Neutrophil (primary cell): ENCODE results near the gene LCP1.

Experiments
- H3K27ac ChIP-seq: fragments of 200-600 bp; sonication (generic); 2 replicates; pipeline ENCODE4 v1.5.1; 2016; ENCODE audit warnings: mild to moderate bottlenecking, moderate library complexity
- H3K27me3 ChIP-seq: fragments of 200-600 bp; sonication (generic); 2 replicates; pipeline ENCODE4 v1.6.0; 2016; ENCODE audit warnings: mild to moderate bottlenecking
- H3K36me3 ChIP-seq: fragments of 200-600 bp; sonication (generic); 2 replicates; pipeline ENCODE4 v1.5.1; 2017
- H3K4me1 ChIP-seq, 2 experiments: fragments of 200-600 bp in 1 of 2; sonication (generic) in 1 of 2; 1 replicate in 1 of 2; 2 replicates in 1 of 2; pipeline versions ENCODE4 v1.5.1 to v1.6.1; 2013 to 2016; ENCODE audit warnings: low read depth in 1 of 2, low read length in 1 of 2, mild to moderate bottlenecking in 1 of 2, moderate library complexity in 1 of 2; ENCODE audit not compliant: control insufficient read depth in 1 of 2, insufficient read depth in 1 of 2
- H3K4me3 ChIP-seq, 2 experiments: fragments of 200-600 bp in 1 of 2; sonication (generic) in 1 of 2; 1 replicate in 1 of 2; 2 replicates in 1 of 2; pipeline ENCODE4 v1.5.1; 2013 to 2016; ENCODE audit warnings: low read depth in 1 of 2, low read length in 1 of 2, mild to moderate bottlenecking in 1 of 2, moderate library complexity in 1 of 2
- H3K9me3 ChIP-seq: fragments of 200-600 bp; sonication (generic); 2 replicates; pipeline ENCODE4 v1.5.1; 2016
- CTCF ChIP-seq: fragments of 200-600 bp; sonication (generic); IDR thresholded peaks from 2 replicates; pipeline ENCODE4 v1.5.1; 2016; ENCODE audit warnings: antibody characterized with exemption

The LCP1 gene

DNA sequence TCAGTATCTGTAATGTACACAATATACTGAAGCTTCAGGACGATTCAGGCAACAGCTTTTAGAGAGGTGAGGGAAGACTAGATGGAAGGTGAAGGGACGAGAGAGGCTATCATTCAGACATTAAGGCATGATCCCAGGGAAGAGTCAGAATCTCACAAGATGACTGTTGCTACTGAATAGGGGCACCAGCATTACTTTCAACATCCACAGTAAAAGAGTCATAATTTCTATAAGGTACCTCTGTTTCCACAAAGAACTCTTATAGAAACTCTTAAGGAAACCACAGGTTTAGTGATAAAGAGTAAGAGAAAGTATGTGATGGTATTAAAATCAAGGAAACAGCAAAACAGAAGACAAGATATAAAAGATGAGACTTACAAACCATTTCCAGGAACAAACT lies 23.0 kb downstream of the LCP1 start:
- H3K36me3 ChIP-seq, result peaks cover 86% of the 10 kb centered on the region
- TF ChIP-seq CTCF, result no peak
- H3K27ac ChIP-seq, result peak overlapping the region; percentile 71
- H3K9me3 ChIP-seq, result peaks cover 7% of the 10 kb centered on the region
- H3K4me1 ChIP-seq, result peaks cover 40 to 54% of the 10 kb centered on the region in 2 experiments
- no peaks in the 10 kb centered on the region for H3K27me3 ChIP-seq
- peak overlapping the region in 1 of 2 experiments; percentile 37 for H3K4me3 ChIP-seq

GRCh38 chr13:46158222-46158621 lies 23.8 kb downstream of the LCP1 start:
- peaks cover 34 to 47% of the 10 kb centered on the region in 2 experiments for H3K4me1 ChIP-seq
- H3K27ac ChIP-seq, result peak overlapping the region; percentile 71
- H3K9me3 ChIP-seq, result peaks cover 9% of the 10 kb centered on the region
- H3K27me3 ChIP-seq, result no peaks in the 10 kb centered on the region
- H3K36me3 ChIP-seq, result peaks cover 90% of the 10 kb centered on the region
- TF ChIP-seq CTCF, result no peak
- H3K4me3 ChIP-seq, result no peak overlapping the region

DNA sequence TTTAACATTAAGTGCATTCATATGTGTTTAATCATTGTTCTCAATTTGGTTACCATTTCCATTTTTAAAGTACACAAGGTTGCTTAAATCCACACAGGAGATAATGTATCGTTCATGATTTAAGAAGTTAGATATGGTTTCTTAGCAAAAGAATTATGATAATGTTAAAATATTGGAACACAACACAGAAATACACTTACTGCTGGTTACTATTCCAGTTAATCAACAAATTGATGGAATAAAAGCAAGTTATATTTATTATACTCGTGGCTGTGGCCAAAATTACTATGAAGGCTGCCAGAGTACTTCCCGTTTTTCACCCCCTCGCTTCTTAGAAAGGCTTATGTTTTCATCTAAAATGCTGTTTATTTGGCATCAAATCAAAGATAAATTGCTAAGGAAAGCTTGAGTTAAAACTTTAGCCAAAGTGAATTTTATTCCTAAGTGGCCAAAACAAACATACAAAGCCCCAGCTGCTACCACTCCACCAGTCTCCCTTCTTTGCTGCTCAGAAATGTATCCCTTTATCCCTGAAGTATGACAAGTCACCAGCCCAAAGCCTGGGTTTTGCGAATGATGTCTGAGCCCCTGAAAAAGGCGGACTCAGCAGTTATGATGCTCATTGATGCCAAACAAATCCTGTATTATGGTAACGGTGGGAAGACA lies 27.7 kb downstream of the LCP1 start:
- H3K27me3 ChIP-seq, result no peaks in the 10 kb centered on the region
- H3K36me3 ChIP-seq, result peaks cover 100% of the 10 kb centered on the region
- TF ChIP-seq CTCF, result no peak

DNA sequence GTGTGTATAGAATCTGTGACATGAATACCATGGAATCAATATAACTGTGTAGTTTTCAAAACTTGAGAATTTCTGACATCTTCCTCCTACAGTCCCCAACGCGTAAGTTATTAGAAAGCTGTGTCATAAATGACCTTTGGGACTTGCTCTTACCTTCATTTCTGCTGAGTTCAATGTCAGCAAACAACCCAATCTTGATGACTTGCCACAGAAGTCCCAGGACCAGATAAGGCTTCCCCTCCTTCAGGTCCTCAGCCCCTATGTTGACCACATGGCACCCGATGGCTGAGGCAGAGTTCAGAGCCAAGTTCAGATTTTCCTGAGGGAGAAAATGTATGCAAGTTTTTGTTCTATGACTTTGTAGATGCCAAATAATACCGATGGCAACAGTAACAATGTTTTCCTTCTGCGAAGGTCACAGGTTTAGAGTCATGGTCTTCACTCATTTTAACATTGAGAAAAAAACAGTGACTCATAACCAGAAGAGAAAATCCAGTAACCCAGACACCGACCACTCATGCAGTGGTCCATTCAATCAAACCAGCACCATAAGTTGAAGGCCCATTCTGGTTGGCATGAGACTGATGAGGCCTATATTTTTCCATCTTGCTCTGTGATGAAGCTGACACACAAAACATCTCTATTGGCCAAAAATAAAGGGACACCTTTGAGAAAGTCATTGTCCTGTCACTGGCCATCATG lies 29.2 kb downstream of the LCP1 start:
- H3K9me3 ChIP-seq, result peaks cover 18% of the 10 kb centered on the region
- no peaks in the 10 kb centered on the region for H3K27me3 ChIP-seq
- H3K4me3 ChIP-seq, result no peak overlapping the region
- H3K27ac ChIP-seq, result peak overlapping the region; percentile 21
- H3K4me1 ChIP-seq, result peaks cover 0 to 5% of the 10 kb centered on the region in 2 experiments
- TF ChIP-seq CTCF, result no peak
- H3K36me3 ChIP-seq, result peaks cover 100% of the 10 kb centered on the region

More for the DNA sequence above, 27.7 kb downstream of the LCP1 start:
- Histone ChIP-seq H3K4me1 (peaks cover 7 to 18% of the 10 kb centered on the region in 2 experiments), H3K4me3 (no peak overlapping the region), H3K9me3 (peaks cover 22% of the 10 kb centered on the region), H3K27ac (peak overlapping the region; percentile 35)

GRCh38 chr13:46150134-46150693 lies 31.8 kb downstream of the LCP1 start:
- Histone ChIP-seq H3K4me1 (peaks cover 0 to 4% of the 10 kb centered on the region in 2 experiments), H3K4me3 (no peak overlapping the region), H3K27me3 (no peaks in the 10 kb centered on the region), H3K9me3 (peaks cover 18% of the 10 kb centered on the region), H3K27ac (peak overlapping the region; percentile 32), H3K36me3 (peaks cover 98% of the 10 kb centered on the region)
- TF ChIP-seq CTCF, result no peak
